Activated CD4-positive, CD25-positive, alpha-beta regulatory T cell treated with anti-CD3 and anti-CD28 coated beads, Interleukin-2, amount 50 U/mL, for 16 hours (primary cell): Measurements from ENCODE around the gene ZNF362.
"Not testable (repeated sequence)": the region's sequence is repeated elsewhere in the genome, so short reads cannot be mapped to it uniquely, and the experiment has no call there.

Source experiments
- DNase-seq: peaks from one replicate; pipeline ENCODE4 v3.0.0-alpha.2; 2020; ENCODE audit warnings: low read depth, low spot score

Gene ZNF362

DNA sequence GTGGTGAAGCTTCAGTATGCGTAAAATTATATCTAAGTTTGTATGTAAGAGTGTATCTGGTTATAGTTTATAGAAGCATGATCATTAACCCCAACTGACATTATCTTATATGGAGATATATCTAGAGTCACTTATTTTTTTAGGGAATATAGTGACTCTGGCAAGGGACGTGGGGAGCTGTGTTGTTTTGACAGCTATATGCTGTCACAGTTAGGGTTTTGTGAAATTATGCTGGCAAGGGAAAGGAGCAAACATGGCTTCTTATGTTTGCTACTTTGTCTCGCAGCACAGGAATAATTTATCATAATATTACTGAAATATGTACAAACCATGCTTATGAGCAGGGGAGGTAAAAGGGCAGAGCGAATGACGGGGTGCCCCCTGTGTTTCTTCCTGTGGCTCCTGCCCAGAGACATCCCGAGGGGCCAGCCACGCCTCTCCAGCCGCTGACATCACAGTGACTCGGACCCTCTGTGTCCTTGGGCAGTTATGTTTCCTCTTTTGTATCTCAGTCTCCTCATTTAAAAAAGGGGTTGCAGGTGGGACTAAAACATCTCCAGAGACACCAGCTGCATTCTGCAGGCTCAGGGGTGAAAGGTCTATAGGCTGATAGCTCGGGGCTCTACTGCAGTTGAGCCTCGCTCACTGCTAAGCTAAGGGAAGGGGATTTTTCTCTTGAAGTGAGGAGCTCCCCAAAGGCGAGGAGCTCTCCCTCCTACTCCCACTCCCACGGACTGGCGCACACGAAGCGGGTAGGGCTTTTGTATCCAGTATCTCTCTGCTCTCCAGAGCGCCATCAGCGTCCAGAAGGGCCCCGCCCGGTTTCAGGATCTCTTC is 49.7 kb downstream of the ZNF362 start:
- no peak for DNase-seq

DNA sequence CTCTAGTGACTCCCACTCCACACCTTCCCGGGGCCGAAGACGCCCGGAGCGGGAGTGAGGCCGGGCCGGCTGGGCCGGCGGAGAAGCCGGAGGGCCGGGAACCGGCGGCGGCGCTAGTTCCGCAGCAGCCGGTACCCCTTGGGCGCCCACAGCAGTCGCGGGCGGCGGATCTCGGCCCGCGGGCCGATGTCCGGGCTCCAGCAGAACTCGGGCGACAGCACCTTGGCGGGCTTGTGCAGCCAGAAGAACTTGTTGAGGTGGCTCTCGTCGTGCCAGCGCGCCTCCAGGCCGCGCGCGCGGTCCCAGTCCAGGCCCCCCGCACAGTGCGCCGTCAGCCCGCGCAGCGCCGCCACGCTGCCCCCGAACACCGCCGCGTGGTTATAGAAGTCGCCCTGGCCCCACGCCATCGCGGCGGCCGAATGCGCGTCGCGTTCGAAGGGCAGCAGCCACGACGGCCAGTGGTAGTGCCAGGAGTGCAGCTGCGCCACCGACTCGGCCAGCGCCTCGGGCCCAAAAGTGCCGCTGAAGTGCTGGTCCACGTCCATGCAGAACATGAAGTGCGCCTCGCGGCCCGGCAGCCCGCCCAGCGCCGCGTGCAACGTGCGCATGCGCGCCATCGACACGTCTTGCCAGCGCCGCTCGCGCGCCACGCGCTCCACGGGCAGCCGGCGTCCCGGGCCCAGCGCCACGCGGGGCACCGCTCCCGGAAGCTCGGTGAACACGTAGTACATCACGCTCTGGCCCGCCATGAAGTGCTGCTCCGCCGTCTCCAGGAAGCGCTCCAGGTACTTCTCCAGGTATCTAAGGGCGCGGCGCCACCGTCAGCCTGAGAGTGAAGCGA is 50.6 kb downstream of the ZNF362 start:
- no peak for DNase-seq

DNA sequence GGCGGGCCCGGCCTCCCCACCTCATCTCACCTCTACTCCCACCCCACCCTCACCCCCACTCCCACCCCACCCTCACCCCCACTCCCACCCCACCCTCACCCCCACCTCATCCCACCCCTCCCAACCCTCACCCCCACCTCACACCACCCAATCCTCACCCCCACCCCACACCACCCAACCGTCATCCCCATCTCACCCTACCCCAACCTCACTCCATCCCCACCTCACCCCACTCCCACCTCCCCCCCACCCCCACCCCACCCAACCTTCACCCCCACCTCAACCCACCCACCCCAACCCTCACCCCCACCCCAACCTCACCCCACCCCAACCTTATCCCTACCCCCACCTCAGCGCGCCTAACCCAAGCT is 51.2 kb downstream of the ZNF362 start:
- DNase-seq: no peak

DNA sequence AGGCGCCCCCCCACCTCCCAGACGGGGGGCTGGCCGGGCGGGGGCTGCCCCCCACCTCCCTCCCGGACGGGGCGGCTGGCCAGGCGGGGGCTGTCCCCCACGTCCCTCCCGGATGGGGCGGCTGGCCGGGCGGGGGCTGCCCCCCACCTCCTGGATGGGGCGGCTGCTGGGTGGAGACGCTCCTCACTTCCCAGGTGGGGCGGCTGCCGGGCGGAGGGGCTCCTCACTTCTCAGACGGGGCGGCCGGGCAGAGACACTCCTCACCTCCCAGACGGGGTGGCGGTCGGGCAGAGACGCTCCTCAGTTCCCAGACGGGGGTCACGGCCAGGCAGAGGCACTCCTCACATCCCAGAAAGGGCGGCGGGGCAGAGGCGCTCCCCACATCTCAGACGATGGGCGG is 53.1 kb downstream of the ZNF362 start:
- DNase-seq: not testable (repeated sequence)

DNA sequence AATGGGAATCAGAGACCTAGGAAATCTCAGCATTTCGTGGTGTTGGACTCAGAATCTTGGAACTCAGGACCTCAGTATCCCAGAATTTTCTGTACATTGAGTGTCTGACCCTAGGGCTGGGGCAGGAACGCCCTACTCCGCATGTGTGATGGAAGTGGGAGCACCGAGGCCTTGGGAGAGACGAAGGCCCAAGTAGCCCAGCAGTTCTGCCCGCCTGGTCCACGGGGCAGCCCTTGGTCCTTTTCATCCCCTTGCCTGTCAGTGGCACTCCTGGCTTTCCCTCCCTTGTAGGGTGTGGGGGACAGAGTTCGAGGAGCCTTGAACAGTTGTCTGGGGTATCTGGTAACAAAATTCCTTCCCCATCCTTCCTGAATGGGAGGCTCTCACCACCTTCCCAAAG is 54.4 kb downstream of the ZNF362 start:
- no peak for DNase-seq

DNA sequence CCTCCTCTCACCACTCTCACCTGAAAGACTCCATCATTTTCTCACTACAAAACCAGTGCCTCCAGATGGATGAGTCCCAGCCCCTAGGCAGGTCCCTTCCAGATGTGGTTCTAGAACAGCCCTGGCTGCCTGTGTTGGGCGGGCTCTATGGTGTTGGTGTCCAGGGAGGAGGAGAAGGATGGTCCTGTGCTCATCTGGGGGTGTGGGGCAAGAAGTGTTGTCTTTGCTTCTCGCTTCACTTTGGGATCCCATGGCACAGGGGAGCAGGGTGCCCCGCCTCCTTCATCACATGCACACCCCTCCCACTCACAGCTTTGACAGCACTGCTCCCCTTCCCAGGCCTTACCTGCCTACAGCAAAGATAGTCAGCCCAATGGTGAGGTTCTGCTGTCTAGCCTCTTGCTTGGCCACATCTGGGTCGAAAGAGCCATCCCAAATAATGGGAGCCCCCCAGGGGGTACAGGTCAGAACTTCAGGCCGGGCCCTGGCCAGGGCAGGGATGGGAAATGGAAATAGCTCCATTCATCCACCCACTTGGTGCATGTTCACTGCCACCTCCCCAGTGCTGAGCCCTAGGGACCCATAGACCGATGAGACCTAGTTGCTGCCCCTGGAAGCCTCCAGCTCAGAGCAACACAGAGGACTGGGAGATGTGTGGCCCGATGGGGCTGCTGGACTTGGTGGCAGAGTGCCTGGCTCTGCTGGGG is 55.6 kb downstream of the ZNF362 start:
- no peak for DNase-seq

DNA sequence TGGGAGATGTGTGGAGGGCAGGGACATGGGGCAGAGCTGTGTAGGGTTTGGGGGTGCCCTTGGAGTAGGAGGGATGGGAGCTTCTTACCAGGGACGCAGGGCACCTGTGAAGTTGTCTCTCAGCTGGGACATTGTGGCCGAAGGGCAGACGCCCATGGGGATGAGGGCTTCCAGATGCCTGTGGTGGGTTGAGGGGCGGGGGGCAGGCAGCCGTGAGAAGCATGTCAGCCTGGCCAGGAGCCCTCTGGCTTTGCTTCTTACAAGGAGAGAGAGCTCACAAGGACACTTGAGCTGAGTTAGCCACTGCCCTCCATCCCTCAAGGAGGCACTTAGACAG is 56.1 kb downstream of the ZNF362 start:
- DNase-seq: no peak

DNA sequence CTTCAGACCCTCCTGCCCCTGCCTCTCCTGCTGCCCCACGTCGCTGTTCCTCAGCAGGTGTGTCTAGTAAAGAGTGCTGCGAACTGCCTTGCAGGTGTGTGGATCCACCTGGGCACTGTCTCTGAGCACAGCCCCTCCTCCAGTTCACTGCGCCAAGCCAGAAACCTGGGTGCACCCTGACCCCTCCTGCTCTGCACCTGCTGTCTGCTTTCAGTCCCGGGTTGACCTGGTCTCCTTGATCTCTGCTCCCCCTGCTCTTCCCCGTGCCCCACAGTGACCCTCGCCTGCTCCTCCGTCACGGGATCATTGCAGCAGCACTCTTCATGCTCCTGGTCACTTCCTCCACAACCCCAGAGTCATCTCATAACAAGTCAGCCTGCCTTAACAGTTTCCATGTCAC is 58.1 kb downstream of the ZNF362 start:
- DNase-seq: no peak

DNA sequence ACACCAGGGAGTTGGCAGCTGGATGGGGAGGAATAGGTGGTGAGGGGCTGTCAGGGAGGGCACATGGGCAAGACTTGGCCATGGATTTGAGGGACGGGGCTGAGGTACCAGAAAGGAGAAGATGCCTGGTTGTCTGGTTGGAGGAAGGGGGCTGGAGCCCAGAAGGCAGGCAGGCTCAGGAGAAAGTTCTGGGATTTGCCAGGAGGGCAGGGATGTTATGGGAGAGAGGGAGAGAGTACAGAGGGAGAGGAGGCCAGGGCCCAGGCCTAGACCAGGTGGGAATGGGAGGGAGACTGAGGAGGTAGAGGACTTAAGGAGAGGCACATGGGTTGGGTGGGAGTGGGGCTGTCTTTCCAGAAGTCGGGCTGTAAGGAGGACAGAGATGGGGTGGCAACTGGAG is 60.3 kb downstream of the ZNF362 start:
- no peak for DNase-seq

DNA sequence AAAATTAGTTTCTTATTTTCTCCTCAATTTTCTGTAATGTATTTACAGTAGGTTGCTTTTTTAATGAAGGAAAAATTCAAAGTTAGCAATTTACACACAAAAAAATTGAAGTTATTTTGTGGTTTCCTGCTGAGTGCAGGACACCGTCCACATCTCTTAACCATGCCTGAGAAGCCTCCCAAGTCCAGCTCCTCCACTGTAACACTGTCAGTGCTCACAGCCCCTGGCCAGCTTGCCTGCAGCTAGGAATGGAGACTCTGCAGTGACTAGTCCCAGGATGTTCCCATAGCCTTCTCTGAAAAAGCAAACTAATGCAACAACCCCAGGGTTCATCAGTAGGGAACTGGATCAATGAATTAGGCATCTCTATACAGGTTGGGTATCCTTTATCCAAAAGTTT is 61.1 kb downstream of the ZNF362 start:
- no peak for DNase-seq

DNA sequence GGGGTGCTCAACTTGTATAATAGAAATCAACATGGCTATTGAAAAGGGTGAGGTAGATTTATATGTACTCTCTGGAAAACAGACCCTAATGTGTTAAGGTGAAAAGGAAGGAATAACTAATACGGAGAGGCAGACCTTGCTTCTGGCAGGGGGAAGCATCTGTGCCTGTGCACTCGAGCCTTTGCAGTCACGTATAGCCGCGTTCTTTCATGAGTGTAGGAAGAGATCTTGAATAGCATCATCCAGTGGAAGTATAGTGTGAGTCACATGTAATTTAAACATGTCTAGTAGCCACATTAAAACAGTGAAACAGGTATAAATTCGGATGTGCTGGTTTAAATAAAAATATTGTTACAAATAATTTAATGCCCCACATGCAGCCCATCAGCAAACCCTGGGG is 61.7 kb downstream of the ZNF362 start:
- no peak for DNase-seq

DNA sequence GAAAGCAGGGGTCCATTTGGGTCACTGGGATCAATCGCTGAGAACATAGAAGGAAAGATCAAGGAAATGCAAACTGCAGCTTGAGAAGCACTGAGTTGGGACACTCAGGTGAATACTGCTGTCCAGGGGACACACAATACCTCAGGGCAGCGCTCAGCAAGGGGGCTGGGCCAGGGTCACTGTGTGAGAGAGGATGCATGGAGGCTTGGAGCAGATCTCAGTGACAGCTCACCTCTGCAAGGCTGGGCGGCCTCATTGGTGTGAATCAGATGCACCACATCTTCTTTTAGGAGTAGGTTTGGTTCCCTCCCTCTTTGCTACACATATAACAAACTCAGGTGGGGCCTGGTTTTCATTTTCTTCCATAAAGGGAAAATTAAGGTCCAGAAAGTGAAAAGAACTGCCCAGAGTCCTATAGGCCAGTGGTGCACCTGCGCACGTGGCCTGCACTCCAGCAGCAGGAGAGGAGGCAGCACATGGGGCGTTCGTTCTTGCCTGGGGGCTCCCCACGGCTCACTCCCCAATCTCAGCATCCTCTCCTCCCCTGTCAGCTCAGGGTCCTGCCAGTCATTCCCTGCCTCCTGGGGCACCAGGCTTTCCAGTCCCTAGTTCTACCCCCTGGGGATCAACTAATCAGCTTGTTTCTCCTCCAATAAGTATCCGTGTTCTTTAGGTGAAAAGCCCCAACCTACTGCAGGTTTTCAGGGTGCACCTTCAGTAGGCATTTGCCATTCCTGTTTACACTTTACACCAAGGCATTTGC is 63.1 kb downstream of the ZNF362 start:
- no peak for DNase-seq

DNA sequence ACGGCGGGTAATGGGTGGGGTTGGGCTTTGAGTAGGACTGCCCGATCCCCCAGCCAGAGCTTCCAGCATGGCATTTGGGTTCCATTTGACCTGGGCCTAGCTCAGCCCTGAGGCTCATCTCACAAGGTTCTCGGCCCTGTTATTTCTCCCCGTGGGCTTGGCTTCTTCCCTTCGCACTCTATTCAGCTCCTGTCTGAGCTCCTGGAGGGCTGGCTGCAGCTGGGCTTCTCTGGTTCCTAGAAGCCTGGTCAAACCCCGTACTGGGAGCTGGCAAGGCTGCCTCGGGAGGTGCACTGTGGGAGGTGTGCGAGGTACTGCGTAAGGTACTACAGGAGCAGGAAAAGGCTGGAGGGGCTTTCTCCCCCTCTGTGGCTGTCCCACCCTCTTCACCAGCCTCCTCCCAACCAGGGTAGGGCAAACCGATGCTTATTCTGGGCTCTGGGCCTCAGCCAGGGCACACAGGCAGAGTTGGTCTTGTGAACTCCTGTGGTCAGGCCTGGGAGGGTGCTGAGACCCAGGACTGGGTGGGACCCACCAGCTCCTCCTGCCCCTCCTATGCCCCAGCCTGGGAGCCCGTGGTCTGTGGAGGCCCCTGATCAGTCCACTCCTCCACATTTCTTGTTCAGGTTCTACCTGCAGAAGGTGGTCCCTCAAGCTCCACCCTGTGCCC is 63.8 kb downstream of the ZNF362 start:
- no peak for DNase-seq

DNA sequence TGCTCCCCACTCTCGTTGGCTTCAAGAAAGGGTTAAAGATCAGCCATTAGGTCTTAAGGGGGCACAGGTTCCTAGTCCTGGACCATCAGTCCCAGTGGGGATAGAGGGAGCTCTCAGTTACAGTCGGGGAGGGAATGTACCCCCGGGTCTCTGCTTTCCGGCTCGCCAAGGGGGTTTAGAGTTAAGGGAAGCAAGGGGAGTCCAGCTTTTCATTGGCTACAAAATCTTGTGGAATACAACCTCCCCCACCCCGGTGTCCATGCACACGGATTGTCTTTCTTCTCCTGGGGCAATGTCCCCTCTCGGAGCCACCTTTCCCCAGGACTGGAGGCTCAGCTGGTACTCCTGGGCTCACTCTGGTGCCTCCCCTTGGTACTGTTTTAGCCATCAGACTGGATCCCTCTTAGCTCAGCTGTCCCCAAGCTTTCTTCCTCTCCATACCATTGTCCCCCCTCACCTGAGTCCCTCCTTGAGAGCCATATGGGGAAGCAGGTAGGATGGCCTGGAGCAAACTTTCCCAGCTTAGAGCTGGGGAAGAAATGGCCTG is 64.4 kb downstream of the ZNF362 start, which contains the start of gene A3GALT2:
Gene A3GALT2 (minus strand): TSS at position 480 of the 547 bp plus-strand sequence. CDS start 0 bp downstream, at position 480.
- DNase-seq: no peak

DNA sequence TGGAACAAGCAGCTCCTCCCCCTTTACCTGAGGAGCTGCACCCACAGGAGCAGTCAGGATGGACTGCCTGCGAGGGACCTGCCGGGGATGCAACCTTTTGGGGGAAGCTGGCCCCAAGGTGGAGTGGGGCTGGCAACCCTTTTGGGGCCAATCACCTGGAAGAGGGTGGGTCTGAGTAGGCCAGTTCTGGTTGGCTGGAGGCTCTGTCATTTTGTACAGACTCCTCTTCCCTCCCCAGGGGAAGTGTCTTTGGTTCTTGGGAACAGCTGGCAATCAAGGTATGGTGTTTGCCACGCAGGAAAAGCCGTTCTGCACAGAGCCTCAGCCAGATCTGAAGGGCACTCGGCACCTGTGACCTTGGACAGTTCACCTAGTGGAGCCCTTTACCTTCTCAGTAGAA is 64.9 kb downstream of the ZNF362 start:
- no peak for DNase-seq

DNA sequence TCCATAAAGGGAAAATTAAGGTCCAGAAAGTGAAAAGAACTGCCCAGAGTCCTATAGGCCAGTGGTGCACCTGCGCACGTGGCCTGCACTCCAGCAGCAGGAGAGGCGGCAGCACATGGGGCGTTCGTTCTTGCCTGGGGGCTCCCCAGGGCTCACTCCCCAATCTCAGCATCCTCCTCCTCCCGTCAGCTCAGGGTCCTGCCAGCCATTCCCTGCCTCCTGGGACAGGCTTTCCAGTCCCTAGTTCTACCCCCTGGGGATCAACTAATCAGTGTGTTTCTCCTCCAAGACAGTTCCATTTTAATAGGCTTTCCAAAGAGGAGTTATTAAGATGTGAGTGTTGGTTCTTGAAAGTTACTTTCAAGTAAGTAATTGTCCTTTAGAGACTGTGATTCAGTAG is 65.8 kb downstream of the ZNF362 start:
- no peak for DNase-seq

DNA sequence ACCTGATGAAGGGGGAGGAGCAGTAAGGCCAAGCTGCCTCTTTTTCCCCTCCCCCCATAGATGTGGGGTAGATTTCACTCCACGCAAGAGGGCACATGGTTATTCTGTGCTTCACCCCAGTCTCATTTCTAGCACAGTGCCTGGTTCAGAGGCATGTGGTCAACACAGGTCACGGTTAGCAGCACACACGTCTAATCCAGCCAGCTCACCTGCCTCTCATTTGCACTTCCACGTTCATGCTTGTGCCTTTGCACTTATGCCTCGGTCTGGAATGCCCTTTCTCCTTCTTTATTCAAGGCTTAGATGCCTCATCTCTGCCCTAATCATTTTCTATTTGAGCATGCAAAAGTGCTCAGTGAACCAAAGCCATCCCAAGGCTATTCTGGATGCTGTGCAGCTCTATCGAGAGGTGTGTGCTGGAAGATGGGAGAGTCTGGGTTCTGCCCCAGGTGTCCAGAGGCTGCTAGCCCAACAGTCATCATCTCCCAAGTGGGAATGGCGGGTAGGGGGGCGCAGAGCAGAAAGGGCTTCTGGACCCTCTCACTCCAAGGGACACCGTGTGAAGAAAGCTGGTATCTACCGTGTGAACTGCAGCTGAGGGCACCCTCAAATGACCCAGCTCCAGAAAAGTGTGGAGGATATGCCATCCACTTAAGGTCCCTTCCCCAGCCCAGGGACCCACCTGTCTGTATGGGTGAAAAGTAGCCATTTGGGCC is 66.7 kb downstream of the ZNF362 start:
- DNase-seq: no peak

DNA sequence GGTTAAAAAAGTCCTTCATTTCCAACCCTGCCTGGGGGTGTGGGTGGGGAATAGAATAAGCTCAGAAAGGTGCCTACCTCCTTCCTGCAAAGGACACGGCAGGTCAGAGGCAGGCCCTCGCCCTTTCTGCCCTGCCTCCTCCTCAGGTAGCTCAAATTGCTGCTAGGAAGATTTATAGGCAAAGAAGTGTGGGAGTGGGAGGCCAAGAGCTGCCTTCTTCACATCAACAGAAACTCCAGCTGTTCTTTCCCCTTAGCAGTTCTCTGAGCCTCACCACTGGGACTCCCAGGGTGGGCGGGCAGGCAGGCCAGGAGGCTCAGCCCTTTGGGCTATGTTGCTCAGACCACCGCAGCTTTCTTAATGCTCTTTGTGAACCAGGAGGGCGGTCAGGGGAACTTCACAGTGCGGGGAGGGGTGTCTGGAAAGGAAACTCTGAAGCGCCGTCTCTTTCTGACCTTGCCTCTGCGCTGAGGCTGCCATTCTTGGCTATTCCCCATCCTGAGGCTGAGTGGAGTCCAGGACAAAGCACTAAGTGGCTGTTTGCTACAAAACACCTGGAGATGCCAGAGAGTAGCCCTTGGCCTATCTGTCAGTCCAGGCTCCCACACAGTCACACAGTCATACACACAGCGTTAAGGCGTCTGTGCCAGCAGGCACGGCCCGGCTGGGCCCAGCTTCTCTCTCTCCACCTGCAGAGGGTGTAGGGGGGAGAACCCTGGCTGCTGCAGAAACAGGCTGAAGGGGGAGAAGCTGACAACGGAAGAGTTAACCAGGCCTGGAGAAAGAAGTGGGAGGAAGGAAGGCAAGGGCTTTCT is 67.6 kb downstream of the ZNF362 start:
- no peak for DNase-seq
